ENCODE results near the gene SMIM22.

SMIM22 gene

GRCh38 chr16:4795828-4796572 is 831 bp downstream of the SMIM22 start:
- no peak for DNase-seq (ENCODE audit: low read depth)

GRCh38 chr16:4796982-4797804 is 2.0 kb downstream of the SMIM22 start:
- DNase-seq (ENCODE audit: low read depth) = no peak

GRCh38 chr16:4797805-4798252 is 2.7 kb downstream of the SMIM22 start:
- no peak for DNase-seq (ENCODE audit: low read depth)

- DNase-seq (ENCODE audit: low read depth) = no peak
Observed at GRCh38 chr16:4798456-4798855, 3.3 kb downstream of the SMIM22 start.

- DNase-seq (ENCODE audit: low read depth) = no peak
Observed at GRCh38 chr16:4799171-4799855, 4.1 kb downstream of the SMIM22 start.

- DNase-seq (ENCODE audit: low read depth) = no peak
Observed at GRCh38 chr16:4800290-4801041, 5.3 kb downstream of the SMIM22 start.

GRCh38 chr16:4801051-4801961 is 6.1 kb downstream of the SMIM22 start:
- no peak for DNase-seq (ENCODE audit: low read depth)

GRCh38 chr16:4801962-4802658 is 6.9 kb downstream of the SMIM22 start, which contains the start of gene ROGDI:
ROGDI (minus strand) TSS chr16:4802633; CDS start chr16:4802571, 62 bp downstream.
- DNase-seq (ENCODE audit: low read depth) = no peak

GRCh38 chr16:4802659-4803287 is 7.6 kb downstream of the SMIM22 start:
- DNase-seq (ENCODE audit: low read depth) = peak; percentile 59

GRCh38 chr16:4803401-4803844 is 8.3 kb downstream of the SMIM22 start:
- DNase-seq (ENCODE audit: low read depth) = no peak

GRCh38 chr16:4803898-4804762 is 9.0 kb downstream of the SMIM22 start:
- DNase-seq (ENCODE audit: low read depth) = no peak

- DNase-seq (ENCODE audit: low read depth) = no peak
Observed at GRCh38 chr16:4805231-4805630, 10.1 kb downstream of the SMIM22 start.

GRCh38 chr16:4806280-4806679 is 11.1 kb downstream of the SMIM22 start:
- DNase-seq (ENCODE audit: low read depth) = no peak

- no peak for DNase-seq (ENCODE audit: low read depth)
Observed at GRCh38 chr16:4811242-4811641, 16.1 kb downstream of the SMIM22 start.

GRCh38 chr16:4811773-4812172 is 16.6 kb downstream of the SMIM22 start:
- no peak for DNase-seq (ENCODE audit: low read depth)

GRCh38 chr16:4813251-4814003 is 18.3 kb downstream of the SMIM22 start:
- no peak for DNase-seq (ENCODE audit: low read depth)

- DNase-seq (ENCODE audit: low read depth) = no peak
Observed at GRCh38 chr16:4814046-4814445, 18.9 kb downstream of the SMIM22 start.
